ENCODE results near the gene GPD2. TPM values are rescaled to one million over a fixed set of nuclear protein-coding genes. Genes with fewer than 3 reads are reported as not detected.

The GPD2 gene
- total RNA-seq, 1 experiment from 2014 or later: not detected

DNA sequence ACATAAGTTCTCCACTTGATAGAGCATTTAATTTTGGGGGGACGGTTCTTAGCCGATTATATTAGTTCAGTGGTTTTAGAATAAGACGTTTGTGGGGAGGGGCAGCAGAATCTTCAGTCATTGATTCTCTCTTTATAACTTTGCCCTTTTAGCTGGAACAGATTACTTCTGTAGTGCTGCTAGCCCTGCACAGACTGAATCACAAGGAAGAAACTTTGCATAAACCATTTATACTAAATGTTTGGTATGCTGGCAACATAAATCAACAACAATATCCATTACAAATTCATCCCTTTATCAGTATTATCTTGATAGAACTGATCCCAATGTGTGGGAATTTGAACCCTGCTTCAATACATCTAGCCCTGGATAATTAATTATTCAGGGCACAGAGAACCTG, 112.2 kb downstream of the GPD2 start:
- Histone ChIP-seq H3K4me1 (ENCODE audit: low read length) (no peaks in the 10 kb centered on the region), H2AFZ (ENCODE audit: low read length) (no peak overlapping the region), H3K9me3 (ENCODE audit: low read length) (peaks cover 15% of the 10 kb centered on the region), H3K27ac (ENCODE audit: low read length) (no peak overlapping the region), H4K20me1 (ENCODE audit: insufficient read depth, low read depth, low read length) (no peaks in the 10 kb centered on the region), H3K9me2 (replicated peaks; ENCODE audit: insufficient read depth, low read length) (no peaks in the 10 kb centered on the region), H3K79me2 (ENCODE audit: low read length) (no peaks in the 10 kb centered on the region), H3K4me2 (ENCODE audit: low read depth, low read length, poor library complexity, severe bottlenecking) (no peak overlapping the region), H3K27me3 (ENCODE audit: low read length) (no peaks in the 10 kb centered on the region), H3K36me3 (ENCODE audit: insufficient read depth, low read length) (no peaks in the 10 kb centered on the region), H3K9ac (ENCODE audit: low read length) (no peak overlapping the region), H3K4me3 (ENCODE audit: low read length) (no peak overlapping the region)
- no peak for DNase-seq

GRCh38 chr2:156553714-156554442, 117.7 kb downstream of the GPD2 start:
- H3K4me1 ChIP-seq (ENCODE audit: low read length): no peaks in the 10 kb centered on the region
- no peak for DNase-seq
- no peak overlapping the region for H3K4me2 ChIP-seq (ENCODE audit: low read depth, low read length, poor library complexity, severe bottlenecking)
- H3K4me3 ChIP-seq (ENCODE audit: low read length): no peak overlapping the region
- no peaks in the 10 kb centered on the region for H3K79me2 ChIP-seq (ENCODE audit: low read length)
- H4K20me1 ChIP-seq (ENCODE audit: insufficient read depth, low read depth, low read length): no peaks in the 10 kb centered on the region
- no peak overlapping the region for H3K9ac ChIP-seq (ENCODE audit: low read length)
- H3K36me3 ChIP-seq (ENCODE audit: insufficient read depth, low read length): no peaks in the 10 kb centered on the region
- H3K27ac ChIP-seq (ENCODE audit: low read length): no peak overlapping the region
- no peak overlapping the region for H2AFZ ChIP-seq (ENCODE audit: low read length)
- H3K27me3 ChIP-seq (ENCODE audit: low read length): no peaks in the 10 kb centered on the region
- H3K9me2 ChIP-seq (replicated peaks; ENCODE audit: insufficient read depth, low read length): no peaks in the 10 kb centered on the region
- peaks cover 11% of the 10 kb centered on the region; the same call in 1 of the 2 replicates for H3K9me3 ChIP-seq (ENCODE audit: low read length)

GRCh38 chr2:156561326-156561725, 125.1 kb downstream of the GPD2 start:
- Histone ChIP-seq H3K9ac (ENCODE audit: low read length) (no peak overlapping the region), H3K79me2 (ENCODE audit: low read length) (no peaks in the 10 kb centered on the region), H3K9me2 (replicated peaks; ENCODE audit: insufficient read depth, low read length) (no peaks in the 10 kb centered on the region; the same call in 1 of the 2 replicates), H3K4me1 (ENCODE audit: low read length) (no peaks in the 10 kb centered on the region), H2AFZ (ENCODE audit: low read length) (no peak overlapping the region), H4K20me1 (ENCODE audit: insufficient read depth, low read depth, low read length) (no peaks in the 10 kb centered on the region), H3K36me3 (ENCODE audit: insufficient read depth, low read length) (no peaks in the 10 kb centered on the region), H3K9me3 (ENCODE audit: low read length) (peaks cover 11% of the 10 kb centered on the region; the same call in 1 of the 2 replicates), H3K27me3 (ENCODE audit: low read length) (no peaks in the 10 kb centered on the region), H3K4me3 (ENCODE audit: low read length) (no peak overlapping the region), H3K4me2 (ENCODE audit: low read depth, low read length, poor library complexity, severe bottlenecking) (no peak overlapping the region), H3K27ac (ENCODE audit: low read length) (no peak overlapping the region)
- DNase-seq: no peak

GRCh38 chr2:156562124-156562523, 125.9 kb downstream of the GPD2 start:
- no peaks in the 10 kb centered on the region for H3K79me2 ChIP-seq (ENCODE audit: low read length)
- no peak overlapping the region for H2AFZ ChIP-seq (ENCODE audit: low read length)
- H3K4me2 ChIP-seq (ENCODE audit: low read depth, low read length, poor library complexity, severe bottlenecking): no peak overlapping the region
- H3K9me3 ChIP-seq (ENCODE audit: low read length): peaks cover 5% of the 10 kb centered on the region; the same call in 1 of the 2 replicates
- H3K36me3 ChIP-seq (ENCODE audit: insufficient read depth, low read length): no peaks in the 10 kb centered on the region
- no peaks in the 10 kb centered on the region for H3K4me1 ChIP-seq (ENCODE audit: low read length)
- H3K9ac ChIP-seq (ENCODE audit: low read length): no peak overlapping the region
- DNase-seq: no peak
- H3K27ac ChIP-seq (ENCODE audit: low read length): no peak overlapping the region
- H3K9me2 ChIP-seq (replicated peaks; ENCODE audit: insufficient read depth, low read length): no peaks in the 10 kb centered on the region; the same call in 1 of the 2 replicates
- H4K20me1 ChIP-seq (ENCODE audit: insufficient read depth, low read depth, low read length): no peaks in the 10 kb centered on the region
- no peak overlapping the region for H3K4me3 ChIP-seq (ENCODE audit: low read length)
- no peaks in the 10 kb centered on the region for H3K27me3 ChIP-seq (ENCODE audit: low read length)

DNA sequence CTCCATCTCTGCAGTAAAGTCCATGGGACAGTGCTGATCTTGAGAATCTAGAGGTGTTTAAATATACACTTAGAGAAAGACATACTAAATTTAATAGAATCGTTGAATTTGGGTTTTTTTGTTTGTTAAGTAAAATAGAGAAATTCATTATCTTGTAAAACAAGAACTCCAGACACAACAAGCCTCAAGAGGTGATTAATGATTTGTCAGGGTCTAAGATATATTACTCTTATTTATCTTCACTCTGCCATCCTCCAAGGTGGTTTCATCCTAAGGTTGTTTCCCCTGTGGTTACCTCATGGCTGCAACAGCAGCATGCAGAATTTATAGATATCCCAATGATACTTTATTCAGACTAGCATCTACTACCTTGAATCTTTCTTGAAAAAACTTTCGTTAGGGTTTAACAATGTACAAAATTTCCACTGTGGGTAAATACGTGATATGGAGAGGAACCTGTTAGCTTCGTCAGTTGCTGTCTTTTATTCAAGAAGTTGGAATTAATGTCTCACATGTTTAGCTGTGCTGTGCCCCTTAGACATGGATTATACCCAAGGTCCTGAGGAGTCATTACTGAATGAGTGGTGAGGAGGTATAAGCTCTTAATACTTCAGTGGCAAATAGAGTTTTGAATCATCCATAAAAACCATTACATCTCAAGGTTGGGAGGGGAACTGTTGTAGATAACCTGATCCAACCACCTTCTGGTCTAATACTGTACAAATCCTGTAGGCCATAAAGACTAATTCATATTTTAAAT, 128.0 kb downstream of the GPD2 start:
- Histone ChIP-seq H3K27me3 (ENCODE audit: low read length) (no peaks in the 10 kb centered on the region), H3K36me3 (ENCODE audit: insufficient read depth, low read length) (no peaks in the 10 kb centered on the region), H3K79me2 (ENCODE audit: low read length) (no peaks in the 10 kb centered on the region)

DNA sequence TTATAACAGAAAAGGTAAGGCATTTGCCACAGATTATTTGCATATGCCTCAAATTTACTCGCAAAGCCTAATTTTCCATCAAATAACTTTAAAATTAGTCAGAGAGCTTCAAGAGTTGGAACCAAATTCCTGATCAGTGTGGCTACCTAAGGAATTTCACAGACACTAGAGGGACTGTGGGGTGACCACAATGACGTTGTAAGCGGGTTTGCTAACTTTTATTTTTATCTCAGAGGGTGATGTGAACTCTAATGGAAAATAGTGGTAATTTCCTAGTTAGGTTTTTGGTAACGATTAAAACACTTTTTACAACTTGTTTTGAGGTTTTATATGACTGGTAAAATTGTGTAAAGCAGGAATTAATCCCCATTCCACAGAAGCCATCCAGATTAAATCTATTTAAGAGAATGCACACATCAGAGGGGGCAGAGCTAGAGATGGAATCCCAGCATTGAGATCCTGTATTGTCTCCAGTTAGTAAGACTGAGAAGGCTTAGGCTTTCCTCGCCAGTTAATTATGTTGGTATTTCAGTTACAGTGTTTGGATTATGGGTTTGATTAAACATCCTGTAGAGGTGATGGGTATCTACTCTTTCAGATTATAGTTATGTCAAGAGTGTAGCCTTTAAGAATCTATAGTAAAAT, 129.0 kb downstream of the GPD2 start:
- Histone ChIP-seq H3K27me3 (ENCODE audit: low read length) (no peaks in the 10 kb centered on the region), H3K4me3 (ENCODE audit: low read length) (no peak overlapping the region), H2AFZ (ENCODE audit: low read length) (no peak overlapping the region), H3K4me1 (ENCODE audit: low read length) (no peaks in the 10 kb centered on the region), H4K20me1 (ENCODE audit: insufficient read depth, low read depth, low read length) (no peaks in the 10 kb centered on the region), H3K36me3 (ENCODE audit: insufficient read depth, low read length) (no peaks in the 10 kb centered on the region), H3K9me3 (ENCODE audit: low read length) (0 out of 2 replicates have a peak, but pooled peaks cover under 1% of the 10 kb centered on the region), H3K79me2 (ENCODE audit: low read length) (no peaks in the 10 kb centered on the region), H3K9ac (ENCODE audit: low read length) (no peak overlapping the region), H3K27ac (ENCODE audit: low read length) (no peak overlapping the region), H3K9me2 (replicated peaks; ENCODE audit: insufficient read depth, low read length) (no peaks in the 10 kb centered on the region; the same call in 1 of the 2 replicates), H3K4me2 (ENCODE audit: low read depth, low read length, poor library complexity, severe bottlenecking) (no peak overlapping the region)
- DNase-seq: no peak

More for the DNA sequence above, 128.0 kb downstream of the GPD2 start:
- Histone ChIP-seq H3K9me3 (ENCODE audit: low read length) (peaks cover 3% of the 10 kb centered on the region; the same call in 1 of the 2 replicates), H3K4me1 (ENCODE audit: low read length) (no peaks in the 10 kb centered on the region), H3K4me2 (ENCODE audit: low read depth, low read length, poor library complexity, severe bottlenecking) (no peak overlapping the region), H3K9me2 (replicated peaks; ENCODE audit: insufficient read depth, low read length) (no peaks in the 10 kb centered on the region; the same call in 1 of the 2 replicates), H2AFZ (ENCODE audit: low read length) (no peak overlapping the region), H3K27ac (ENCODE audit: low read length) (no peak overlapping the region), H3K9ac (ENCODE audit: low read length) (no peak overlapping the region), H3K4me3 (ENCODE audit: low read length) (no peak overlapping the region), H4K20me1 (ENCODE audit: insufficient read depth, low read depth, low read length) (no peaks in the 10 kb centered on the region)
- DNase-seq: no peak

DNA sequence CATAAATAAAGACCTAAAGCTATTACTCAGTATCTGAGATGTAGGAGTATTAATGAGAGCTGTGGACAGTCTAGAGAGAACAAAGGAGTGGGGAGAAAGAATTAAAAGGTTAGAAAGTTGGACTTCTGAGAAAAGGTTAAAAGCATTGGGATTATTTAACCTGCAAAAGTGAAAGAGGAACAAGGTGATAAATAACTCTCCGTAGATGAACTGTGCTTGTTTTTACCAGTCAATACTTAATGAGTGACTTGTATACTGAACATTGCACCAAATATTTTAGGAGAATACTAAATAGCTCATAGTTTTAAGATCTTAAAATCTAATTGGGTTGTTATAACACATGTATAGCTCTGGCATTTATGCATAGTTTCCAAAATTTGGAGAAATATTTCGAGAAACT, 137.5 kb downstream of the GPD2 start:
- no peak overlapping the region for H3K4me3 ChIP-seq (ENCODE audit: low read length)

DNA sequence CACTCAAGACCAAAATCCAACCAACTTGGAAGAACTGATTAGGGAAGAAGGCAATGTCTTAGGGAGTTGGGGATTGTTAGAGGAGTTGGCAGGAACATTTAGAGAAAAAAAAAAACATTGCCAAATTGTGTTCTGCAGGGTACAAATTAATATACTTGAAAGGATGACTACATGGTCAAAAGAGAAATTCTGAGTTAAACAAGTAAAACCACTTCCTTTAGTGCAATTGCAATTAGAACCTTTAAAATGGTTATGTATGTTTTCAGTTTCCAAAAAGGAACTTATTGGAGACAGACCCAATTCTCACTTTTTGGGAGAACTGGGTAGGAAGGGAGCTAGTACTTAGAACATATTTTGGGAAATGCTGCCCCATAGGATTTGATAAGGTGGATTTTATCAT, 137.9 kb downstream of the GPD2 start:
- no peak for DNase-seq
- no peaks in the 10 kb centered on the region for H3K27me3 ChIP-seq (ENCODE audit: low read length)
- H3K4me3 ChIP-seq (ENCODE audit: low read length): no peak overlapping the region
- no peak overlapping the region for H3K4me2 ChIP-seq (ENCODE audit: low read depth, low read length, poor library complexity, severe bottlenecking)
- no peak overlapping the region for H3K9ac ChIP-seq (ENCODE audit: low read length)
- no peak overlapping the region for H2AFZ ChIP-seq (ENCODE audit: low read length)
- no peak overlapping the region for H3K27ac ChIP-seq (ENCODE audit: low read length)
- H3K4me1 ChIP-seq (ENCODE audit: low read length): no peaks in the 10 kb centered on the region
- H3K9me2 ChIP-seq (replicated peaks; ENCODE audit: insufficient read depth, low read length): no peaks in the 10 kb centered on the region
- H3K36me3 ChIP-seq (ENCODE audit: insufficient read depth, low read length): no peaks in the 10 kb centered on the region
- H3K79me2 ChIP-seq (ENCODE audit: low read length): no peaks in the 10 kb centered on the region
- H4K20me1 ChIP-seq (ENCODE audit: insufficient read depth, low read depth, low read length): no peaks in the 10 kb centered on the region
- H3K9me3 ChIP-seq (ENCODE audit: low read length): no peaks in the 10 kb centered on the region; the same call in 1 of the 2 replicates

More for the DNA sequence above, 137.5 kb downstream of the GPD2 start:
- H3K79me2 ChIP-seq (ENCODE audit: low read length): no peaks in the 10 kb centered on the region
- no peaks in the 10 kb centered on the region for H3K4me1 ChIP-seq (ENCODE audit: low read length)
- H3K4me2 ChIP-seq (ENCODE audit: low read depth, low read length, poor library complexity, severe bottlenecking): no peak overlapping the region
- H2AFZ ChIP-seq (ENCODE audit: low read length): no peak overlapping the region
- no peaks in the 10 kb centered on the region for H3K9me2 ChIP-seq (replicated peaks; ENCODE audit: insufficient read depth, low read length)
- H3K27me3 ChIP-seq (ENCODE audit: low read length): no peaks in the 10 kb centered on the region
- DNase-seq: no peak
- no peak overlapping the region for H3K9ac ChIP-seq (ENCODE audit: low read length)
- H3K36me3 ChIP-seq (ENCODE audit: insufficient read depth, low read length): no peaks in the 10 kb centered on the region
- H3K27ac ChIP-seq (ENCODE audit: low read length): no peak overlapping the region
- H4K20me1 ChIP-seq (ENCODE audit: insufficient read depth, low read depth, low read length): no peaks in the 10 kb centered on the region
- no peaks in the 10 kb centered on the region; the same call in 1 of the 2 replicates for H3K9me3 ChIP-seq (ENCODE audit: low read length)
